Ammon's horn (tissue), 1 donor: ENCODE data around the gene PHTF2.

ENCODE experiments used
- DNase-seq: peaks from one replicate; pipeline ENCODE4 v3.0.0-alpha.2; 2016; ENCODE audit warnings: low spot score

The PHTF2 gene

DNA sequence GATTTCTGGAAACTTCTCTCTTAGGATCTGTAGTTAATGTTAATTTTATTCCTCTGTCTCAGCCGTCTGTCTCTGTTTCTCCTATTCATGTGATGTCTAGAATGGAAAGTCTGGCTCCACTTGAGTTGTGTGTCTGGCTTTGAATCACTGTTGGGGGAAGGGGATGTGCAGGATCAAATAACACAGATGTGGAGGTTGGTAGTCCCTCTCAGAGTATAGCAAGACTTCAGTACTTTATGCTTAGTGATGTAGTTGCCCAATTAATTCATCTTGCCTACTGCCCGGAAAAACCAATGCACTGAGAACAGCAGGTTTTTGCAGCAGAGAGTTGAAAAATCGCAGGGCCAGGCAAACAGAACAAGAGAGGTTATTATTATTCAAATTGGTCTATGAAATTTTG is 79.2 kb downstream of the PHTF2 start:
- DNase-seq, result no peak

DNA sequence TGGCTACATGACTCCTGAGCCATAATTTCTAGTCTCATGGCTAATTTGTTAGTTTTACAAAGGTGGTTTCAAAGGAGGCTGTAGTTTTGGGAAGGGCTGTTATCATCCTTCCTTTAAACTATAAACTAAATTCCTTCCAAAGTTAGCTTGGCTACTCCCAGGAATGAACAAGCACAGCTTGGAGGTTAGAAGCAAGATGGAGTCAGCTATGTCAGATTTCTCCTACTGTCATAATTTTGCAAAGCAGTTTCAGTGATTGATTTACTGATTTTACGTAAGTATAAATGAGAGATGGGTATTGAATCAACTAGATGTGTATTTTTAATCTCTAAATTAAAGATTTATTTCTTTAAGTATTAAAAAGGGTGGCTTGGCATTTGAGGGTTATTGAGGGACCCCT is 79.9 kb downstream of the PHTF2 start:
- DNase-seq, result no peak

DNA sequence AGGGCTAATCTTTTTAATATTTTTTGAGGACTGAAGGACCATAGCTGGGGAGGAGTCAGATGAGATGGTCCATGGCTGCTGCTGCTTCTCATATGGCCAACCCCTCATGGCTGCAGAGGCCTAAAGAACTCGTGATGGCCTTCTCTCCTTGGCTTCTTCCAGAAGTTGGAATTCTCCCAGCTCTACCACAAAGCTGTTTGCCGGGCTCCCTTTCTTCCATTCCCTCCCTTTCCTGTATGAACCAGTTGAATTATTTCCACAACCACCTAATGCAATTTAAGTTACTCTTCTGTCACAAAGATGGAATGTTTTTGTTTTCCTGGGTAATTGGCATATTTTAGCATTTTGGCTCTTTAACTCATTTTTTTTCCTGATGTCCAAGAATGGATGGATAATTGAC is 80.7 kb downstream of the PHTF2 start:
- no peak for DNase-seq

DNA sequence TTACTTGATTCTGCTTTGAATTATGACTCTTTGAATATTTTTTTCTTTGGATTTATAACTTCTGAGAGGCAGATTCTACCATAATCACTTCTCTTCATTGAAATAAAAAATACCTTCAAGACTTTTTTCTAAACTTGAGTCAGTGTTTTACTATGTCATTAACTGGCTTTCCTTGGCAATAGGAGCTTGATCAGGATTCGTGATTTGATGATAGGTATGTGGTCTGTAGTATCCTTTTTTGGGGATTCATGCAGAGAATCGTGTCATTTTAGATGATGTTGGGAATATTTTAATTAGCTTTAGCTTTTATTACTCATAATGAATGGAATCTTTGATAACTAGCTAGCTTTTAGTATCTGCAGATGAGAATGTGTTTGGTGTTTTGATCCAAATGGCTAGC is 83.3 kb downstream of the PHTF2 start:
- DNase-seq, result no peak

DNA sequence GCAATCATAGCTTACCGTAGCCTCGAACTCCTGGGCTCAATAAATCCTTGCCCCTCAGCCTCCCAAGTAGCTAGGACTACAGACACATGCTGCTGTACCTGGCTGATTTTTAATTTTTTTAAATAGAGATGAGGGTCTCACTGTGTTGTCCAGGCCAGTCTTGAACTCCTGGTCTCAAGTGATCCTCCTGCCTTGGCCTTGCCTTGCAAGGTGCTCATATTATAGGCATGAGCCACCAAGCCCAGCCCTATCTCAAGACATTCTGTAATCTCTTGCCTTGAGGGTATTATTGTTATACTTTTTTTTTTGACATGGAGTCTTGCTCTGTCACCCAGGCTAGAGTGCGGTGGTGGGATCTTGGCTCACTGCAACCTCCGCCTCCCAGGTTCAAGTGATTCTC is 86.6 kb downstream of the PHTF2 start:
- no peak for DNase-seq

DNA sequence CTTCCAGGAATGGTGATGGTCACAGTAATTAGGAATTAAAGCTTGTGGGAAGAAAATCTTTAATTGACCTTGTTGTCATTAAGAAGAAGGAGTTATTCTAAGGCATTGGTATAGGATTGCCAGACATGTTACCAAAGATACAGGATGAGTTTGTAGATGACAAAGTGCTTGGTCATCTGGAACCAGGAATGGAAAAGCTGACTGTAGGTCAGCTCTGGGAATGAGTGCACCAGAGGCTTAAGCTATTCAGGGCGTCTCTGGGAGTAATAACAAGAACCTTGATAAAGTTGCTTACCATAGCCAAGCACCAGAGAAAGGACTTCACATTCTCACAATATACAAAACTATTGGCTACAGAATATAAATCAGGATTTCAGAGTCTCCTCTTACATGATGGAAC is 89.0 kb downstream of the PHTF2 start:
- DNase-seq, result no peak

DNA sequence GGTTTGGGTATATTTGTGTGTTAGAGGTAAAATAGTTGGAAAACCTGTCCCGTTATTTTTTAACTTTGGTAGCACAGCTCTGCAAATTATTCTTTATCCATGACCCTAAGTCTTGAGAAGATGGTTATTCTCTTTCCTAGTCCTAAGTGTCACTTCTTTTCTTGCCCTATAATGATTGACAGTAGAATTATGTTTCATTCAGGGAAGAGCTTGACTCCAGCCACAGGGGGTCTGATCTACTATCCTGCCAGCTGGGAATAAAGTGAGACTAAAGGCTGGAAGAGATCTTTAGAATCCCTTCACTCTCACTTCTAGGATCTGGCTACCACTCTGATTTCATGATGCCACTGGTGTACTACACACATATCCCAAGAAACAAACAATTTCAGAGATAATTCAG is 90.4 kb downstream of the PHTF2 start:
- DNase-seq, result no peak

DNA sequence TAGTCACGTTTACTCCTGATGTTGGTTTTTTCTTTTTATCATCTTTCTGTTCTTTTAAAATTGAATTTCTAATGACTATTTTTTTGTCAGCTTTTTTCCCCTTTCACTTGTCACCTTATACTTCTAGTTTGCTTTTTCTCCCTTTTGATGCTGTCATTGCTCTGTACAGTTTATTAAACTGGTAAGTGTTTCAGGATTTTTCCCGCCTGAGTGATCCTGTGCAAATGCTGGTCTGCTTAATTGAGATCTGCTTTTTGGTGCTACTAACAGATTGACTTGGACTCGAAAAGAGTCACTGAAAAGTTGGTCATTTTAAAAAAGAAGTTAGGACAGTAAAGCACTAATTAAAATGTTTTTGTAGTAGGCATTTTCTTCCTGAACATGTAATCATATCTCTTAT is 95.2 kb downstream of the PHTF2 start:
- DNase-seq, result no peak

DNA sequence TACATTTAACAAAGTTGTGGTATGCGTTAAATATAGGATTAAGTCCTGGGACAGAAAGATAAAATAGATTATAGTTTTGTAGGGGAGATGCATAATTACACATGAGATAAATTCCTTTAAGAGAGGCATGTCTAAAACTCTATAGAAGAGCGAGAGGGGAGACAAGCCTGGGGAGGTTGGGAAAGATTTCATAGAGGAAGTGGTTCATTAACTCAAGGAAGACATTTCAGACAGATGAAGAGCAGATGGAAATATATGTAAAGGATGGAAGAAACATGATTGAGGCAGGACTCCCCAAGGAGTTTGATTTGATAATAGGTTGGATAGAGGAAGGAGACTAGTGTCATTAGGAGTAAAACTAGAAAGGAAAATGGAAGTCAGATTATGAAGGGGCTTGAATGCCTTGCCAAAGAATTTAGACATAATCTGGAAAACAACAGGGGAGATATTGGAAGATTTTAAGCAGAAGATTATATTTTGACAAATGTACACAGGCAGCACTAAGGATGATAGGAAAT is 96.1 kb downstream of the PHTF2 start:
- DNase-seq, result no peak

DNA sequence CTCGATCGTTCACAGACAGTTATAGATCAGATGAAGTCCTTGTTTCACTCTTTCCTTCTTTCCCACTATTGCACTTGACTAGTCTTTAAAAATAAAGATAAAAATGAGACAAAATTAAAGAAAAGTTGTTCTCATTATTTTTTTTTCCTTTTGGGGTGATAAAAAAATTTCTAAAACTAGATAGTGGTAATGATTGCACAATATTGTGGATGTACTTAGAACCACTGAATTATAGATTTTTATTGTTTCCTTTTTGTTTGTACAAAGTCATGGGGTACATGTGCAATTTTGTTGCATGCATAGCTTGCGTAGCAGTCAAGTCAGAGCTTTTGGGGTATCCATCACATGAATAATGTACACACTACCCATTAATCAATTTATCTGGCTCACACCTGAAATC is 97.3 kb downstream of the PHTF2 start:
- no peak for DNase-seq

DNA sequence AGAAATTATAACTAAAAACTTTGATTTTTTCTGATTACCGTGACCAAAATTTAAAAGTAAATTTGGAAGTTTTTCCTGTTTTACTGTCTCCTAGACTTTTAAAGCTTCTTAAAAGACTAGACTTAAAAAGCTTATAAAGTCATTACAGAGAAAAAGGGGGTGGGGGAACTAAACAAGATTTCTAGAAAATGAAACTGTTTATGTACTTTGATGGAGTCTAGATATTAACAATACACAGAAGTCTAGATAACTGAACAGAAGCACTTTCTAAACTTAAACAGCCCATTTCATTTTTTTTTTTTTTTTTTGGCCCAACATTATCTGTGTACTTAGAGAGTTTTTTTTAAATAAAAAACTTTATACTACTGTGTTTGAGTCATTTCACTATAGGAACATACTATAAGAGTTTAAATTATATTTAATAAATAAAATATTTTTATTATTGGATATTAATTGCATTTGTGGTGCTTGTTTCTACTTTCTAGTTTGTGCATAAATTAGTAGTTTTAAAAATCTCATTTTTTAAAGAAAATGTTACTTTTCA is 98.5 kb downstream of the PHTF2 start:
- DNase-seq, result no peak

DNA sequence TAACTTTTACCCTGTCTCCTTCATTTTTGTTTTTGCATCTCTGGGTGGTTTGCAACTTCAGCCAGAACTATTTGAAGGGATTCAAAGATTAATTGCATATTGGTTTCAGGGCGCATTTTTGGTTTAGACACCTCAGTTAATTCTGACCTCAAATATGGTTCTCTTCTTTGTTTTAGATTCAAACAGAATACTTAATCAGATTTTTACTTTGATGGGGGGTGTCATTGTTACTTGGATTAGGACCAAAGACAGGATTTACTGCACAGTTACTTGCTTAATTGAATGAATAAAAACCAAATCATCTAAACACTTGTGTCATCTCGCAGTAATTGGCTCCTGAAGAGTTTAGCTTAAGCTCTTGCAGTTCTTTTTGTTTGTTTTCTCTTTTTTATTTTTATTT is 100.9 kb downstream of the PHTF2 start:
- no peak for DNase-seq

DNA sequence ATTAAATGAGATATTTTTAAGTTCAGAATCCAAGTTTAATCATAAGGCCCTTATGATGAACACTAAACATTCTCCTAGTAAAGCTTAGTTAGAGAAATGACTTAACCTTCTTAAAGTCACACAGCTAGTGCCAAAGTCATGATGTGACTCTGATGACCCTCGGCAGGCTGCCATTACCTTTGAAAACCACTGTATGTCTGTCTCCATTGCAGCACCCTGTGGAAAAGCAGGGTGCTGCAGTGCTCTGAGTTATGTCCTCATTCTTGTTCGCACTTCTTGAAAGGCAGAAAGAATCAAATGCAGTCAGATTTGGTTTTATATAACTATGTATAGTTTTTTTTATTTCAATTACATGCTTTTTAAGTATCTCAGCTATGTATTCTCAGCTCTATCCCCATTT is 105.0 kb downstream of the PHTF2 start:
- no peak for DNase-seq

DNA sequence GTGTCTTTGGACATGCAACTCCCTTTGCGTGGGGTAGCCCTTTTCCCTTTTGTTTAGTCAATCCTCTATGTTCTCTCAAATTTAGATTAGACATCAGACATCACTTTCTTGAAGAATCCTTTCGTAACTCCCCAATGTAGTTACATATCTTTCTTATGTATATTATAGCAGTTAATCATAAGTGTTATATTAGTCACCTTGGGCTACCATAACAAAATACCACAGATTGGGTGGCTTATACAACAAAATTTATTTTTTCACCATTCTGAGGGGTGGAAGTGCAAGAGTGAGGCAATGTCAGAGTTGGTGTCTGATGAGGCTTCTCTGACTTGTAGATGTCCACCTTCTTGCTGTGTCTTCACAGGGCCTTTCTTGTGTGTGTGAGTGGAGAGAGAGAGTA is 105.7 kb downstream of the PHTF2 start:
- no peak for DNase-seq

DNA sequence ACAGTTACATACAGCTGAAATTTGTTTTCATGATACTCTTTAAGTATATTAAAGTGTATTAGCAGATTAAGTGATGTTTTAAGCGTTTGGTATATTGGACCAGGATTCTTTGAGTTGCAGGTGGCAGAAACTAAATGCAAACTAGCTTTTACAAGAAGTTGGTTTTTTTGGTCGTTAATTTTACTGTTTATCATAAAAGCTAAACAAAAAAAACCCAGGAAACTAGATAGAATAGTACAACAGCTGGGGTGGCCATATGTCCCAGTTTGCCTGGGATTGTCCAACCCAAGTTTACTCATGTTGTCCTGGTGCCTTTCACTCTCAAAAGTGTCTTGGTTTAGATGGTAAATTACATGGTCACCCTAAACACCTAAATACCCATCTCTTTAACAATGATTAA is 108.7 kb downstream of the PHTF2 start:
- no peak for DNase-seq

DNA sequence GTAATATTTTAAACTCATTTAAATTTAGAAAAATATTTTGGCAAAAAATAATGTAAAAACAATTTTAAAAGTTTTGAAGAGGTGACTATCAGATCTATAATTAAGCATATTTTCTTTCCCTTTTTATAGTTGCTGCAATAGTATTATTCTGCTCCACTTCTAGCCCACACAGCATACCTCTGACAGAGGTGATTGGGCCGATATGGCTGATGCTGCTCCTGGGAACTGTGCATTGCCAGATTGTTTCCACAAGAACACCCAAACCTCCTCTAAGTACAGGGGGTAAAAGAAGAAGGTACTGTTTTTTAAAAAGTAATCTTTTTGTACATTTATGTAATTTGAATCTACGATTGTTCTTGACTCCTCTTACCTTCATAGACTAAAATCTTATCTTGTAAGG is 110.1 kb downstream of the PHTF2 start:
- DNase-seq, result no peak

DNA sequence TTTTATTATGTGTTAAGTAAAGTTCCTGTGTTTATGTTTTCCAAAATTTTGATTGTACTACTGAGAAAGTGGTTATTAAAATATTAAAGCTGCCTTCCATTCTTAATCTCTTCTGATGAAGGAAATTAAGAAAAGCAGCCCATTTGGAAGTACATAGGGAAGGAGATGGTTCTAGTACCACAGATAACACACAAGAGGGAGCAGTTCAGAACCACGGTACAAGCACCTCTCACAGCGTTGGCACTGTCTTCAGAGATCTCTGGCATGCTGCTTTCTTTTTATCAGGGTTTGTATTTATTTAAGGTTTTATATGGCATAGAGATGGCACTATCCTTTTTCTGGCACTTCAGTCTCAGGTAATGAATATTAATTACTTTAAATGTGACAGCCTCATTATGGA is 111.6 kb downstream of the PHTF2 start:
- DNase-seq, result peak; percentile 25

DNA sequence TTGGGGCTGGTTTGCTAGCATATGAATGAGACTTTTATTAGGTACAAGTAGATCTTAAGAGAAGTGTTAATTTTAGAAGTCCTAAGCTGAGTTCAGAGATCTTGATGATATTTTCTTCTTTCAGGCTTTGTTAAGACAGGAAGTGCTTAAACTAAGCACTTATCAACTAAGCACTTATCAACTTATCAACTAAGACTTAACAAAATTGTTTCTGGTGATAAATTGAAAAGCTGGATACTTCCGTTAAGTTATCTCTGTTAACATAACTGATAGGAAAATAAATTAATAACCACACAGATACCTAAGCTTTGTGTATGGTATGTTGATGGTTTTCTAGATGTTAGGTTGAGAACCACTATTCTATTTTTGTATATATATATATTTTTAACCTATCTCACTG is 113.7 kb downstream of the PHTF2 start:
- no peak for DNase-seq

DNA sequence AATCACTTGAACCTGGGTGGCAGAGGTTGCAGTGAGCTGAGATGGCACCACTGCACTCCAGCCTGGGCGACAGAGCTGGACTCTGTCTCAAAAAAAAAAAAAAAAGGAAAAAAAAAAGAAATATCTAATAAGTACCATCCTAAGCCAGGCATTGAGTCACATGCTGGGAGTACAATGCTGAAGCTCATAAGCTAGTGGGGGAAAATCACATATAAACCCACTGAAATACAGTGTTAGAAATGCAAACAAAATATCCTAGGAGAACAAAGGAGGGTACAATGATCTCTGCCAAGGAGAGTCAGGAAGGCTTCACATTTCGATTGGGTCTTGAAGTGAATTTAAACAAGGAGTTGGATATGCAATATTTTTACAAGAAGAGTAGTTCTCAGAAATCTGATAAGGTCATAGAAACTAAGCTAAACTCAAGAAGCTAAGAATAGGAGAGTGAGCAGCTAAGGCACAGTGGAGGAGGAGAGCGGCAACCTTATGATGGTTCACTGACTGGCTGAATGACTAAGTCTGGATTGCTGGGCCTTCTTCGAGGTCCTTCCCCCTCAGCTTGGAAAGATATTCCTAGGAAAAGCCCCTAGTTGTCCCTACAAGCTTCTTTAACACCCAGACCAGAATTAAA is 115.5 kb downstream of the PHTF2 start:
- DNase-seq, result no peak

DNA sequence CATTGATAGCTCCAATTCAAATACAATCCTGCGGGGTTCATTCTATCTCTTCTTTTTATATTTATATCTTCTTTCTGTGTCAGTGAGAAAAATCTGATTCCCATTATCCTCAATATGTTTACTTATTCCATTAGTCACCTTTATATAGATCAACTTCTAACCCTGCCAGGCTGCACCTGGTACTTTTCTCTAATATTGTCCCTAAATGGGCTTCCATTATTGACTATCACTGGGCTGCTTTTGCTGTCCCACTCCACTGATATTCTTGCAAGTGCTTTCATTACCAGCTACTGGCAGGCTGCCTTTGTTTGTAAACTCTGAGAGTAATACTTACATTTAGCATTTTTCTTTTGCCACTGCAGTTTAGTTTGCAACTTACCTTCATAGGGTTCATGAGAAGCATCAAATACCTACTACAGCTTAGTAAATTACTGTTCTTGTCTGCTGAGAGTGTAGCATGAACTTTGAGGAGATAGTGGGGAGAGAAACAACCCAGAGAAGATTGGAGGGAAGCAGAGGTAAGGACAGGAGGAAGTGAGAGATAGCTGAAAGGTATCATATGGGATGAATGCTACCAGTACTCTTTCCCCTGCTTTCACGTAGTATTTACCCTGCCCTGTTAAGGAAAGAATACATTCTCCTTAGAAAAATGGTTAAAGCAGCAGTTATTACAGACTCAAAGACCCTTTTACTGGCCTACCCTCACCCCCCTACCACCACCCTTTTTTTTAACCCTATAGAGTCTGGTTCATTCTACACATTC is 119.1 kb downstream of the PHTF2 start:
- DNase-seq, result no peak

DNA sequence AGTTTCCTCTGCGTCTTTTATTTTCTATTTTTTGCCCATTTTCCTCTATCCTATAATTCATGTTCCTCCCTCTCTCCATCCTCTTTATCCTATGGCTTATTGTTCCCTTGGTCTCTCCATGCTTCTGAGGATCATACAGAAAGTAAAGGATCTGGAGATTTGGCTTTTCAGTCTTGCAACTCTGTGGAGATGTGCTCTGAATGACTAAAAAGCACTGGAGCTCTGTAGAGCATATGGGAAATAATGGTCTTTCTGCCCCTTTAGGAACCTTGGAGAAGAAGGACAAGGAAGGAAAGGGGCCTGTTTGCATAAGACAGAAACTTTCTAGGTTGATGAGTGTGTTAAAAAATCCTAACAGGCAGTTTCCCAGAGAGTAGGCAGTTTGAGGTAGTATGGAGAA is 120.1 kb downstream of the PHTF2 start:
- DNase-seq, result no peak

DNA sequence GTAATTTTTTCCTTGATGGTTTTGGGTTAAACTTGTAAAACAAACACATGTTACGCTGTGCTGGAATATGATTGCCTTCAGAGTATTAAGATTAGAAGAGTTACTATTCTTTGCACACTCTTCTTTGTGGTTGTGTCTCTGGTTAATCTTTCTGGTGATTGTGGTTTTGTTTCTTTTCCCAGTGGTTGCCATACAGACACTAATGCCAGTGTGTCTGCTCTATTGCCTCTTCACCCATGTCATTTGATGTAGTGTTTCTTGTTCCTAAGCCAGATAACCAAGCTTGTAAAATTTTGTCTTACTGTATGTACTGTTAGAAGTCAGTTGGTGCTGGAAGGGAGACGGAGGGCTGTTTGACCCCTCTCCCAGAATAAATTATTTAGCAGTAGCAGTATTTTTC is 124.8 kb downstream of the PHTF2 start:
- DNase-seq, result no peak

DNA sequence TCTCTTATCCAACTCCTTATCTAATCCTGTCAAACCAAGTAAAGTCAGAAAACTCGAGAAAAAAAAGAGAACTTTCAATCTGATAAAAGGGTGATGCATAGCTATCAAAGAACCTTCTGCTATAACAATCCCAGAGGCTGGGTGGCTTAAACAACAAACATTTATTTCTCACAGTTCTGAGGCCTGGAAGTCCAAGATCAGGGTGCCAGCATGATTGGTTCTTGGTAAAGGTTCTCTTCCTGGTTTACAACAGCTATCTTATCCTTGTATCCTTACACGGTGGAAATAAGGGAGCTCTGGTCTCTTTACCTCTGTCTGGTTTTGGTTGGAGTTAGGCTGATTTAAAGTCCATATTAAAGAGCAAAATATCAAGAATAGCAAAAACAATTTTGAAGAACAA is 131.9 kb downstream of the PHTF2 start:
- DNase-seq, result no peak

DNA sequence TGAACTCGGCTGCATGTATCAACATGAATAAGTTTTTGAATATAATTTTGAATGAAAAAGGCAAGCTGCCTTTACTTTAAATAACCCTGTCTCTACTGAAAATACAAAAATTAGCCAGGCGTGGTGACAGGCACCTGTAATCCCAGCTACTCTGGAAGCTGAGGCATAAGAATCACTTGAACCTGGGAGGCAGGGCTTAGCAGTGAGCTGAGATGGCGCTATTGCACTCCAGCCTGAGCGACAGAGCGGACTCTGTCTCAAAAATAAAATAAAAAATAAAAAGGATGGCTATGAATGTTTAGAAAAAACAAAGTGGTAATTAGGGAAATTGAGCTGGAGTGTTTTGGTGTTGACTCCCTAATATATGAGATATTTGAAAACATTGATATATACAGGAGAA is 133.3 kb downstream of the PHTF2 start:
- no peak for DNase-seq
